ENCODE data around the gene VPREB3. TPM values are rescaled to one million over a fixed set of nuclear protein-coding genes. Genes with fewer than 3 reads are reported as not detected.
A peak's percentile ranks its signal among the peaks of the same experiment; 100 is the strongest.

The VPREB3 gene
- total RNA-seq, 4 donors from 2014 or later: not detected

GRCh38 chr22:23786261-23786710 is 32.1 kb upstream of the VPREB3 start:
- intact Hi-C loops (cut with DNase I; ENCODE audit: low total_unique reads): no loop called here
- H3K27me3 ChIP-seq: no peaks in the 10 kb centered on the region
- H3K36me3 ChIP-seq: no peaks in the 10 kb centered on the region
- peaks cover 13 to 16% of the 10 kb centered on the region in 2 donors for H3K4me1 ChIP-seq
- peak overlapping the region; percentile 82 to 96 for H3K4me3 ChIP-seq
- peak overlapping the region; percentile 100 for H3K27ac ChIP-seq
- H3K9me3 ChIP-seq: no peaks in the 10 kb centered on the region
- no peak for DNase-seq
- no peak for TF ChIP-seq POLR2A (IDR thresholded peaks at IDR 0.05)
- TF ChIP-seq, protein P1, sequence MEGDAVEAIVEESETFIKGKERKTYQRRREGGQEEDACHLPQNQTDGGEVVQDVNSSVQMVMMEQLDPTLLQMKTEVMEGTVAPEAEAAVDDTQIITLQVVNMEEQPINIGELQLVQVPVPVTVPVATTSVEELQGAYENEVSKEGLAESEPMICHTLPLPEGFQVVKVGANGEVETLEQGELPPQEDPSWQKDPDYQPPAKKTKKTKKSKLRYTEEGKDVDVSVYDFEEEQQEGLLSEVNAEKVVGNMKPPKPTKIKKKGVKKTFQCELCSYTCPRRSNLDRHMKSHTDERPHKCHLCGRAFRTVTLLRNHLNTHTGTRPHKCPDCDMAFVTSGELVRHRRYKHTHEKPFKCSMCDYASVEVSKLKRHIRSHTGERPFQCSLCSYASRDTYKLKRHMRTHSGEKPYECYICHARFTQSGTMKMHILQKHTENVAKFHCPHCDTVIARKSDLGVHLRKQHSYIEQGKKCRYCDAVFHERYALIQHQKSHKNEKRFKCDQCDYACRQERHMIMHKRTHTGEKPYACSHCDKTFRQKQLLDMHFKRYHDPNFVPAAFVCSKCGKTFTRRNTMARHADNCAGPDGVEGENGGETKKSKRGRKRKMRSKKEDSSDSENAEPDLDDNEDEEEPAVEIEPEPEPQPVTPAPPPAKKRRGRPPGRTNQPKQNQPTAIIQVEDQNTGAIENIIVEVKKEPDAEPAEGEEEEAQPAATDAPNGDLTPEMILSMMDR (IDR thresholded peaks at IDR 0.05): no peak

DNA sequence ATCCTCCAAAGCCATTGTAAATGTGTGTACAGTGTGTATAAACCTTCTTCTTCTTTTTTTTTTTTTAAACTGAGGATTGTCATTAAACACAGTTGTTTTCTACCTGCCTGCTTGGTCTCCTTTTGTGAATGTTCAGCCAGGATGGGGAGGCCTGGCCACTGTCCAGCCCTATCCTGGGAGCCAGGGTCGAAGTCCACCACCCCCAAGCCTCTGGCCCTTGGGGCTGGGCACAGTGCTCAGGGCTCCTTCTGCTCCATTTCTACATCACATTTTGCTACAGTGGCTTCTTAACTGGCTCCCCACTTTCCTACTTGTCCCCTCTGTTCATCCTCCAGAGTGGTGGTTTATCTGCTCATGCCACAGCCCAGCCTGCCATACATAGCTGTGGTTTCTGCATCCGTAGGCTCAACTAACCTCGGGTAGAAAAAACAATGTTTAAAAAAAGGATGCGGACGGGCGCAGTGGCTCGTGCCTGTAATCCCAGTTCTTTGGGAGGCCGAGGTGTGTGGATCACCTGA is 30.0 kb upstream of the VPREB3 start:
- no peak for DNase-seq
- no peak overlapping the region for H3K27ac ChIP-seq
- intact Hi-C loops (cut with DNase I; ENCODE audit: low total_unique reads): no loop called here

DNA sequence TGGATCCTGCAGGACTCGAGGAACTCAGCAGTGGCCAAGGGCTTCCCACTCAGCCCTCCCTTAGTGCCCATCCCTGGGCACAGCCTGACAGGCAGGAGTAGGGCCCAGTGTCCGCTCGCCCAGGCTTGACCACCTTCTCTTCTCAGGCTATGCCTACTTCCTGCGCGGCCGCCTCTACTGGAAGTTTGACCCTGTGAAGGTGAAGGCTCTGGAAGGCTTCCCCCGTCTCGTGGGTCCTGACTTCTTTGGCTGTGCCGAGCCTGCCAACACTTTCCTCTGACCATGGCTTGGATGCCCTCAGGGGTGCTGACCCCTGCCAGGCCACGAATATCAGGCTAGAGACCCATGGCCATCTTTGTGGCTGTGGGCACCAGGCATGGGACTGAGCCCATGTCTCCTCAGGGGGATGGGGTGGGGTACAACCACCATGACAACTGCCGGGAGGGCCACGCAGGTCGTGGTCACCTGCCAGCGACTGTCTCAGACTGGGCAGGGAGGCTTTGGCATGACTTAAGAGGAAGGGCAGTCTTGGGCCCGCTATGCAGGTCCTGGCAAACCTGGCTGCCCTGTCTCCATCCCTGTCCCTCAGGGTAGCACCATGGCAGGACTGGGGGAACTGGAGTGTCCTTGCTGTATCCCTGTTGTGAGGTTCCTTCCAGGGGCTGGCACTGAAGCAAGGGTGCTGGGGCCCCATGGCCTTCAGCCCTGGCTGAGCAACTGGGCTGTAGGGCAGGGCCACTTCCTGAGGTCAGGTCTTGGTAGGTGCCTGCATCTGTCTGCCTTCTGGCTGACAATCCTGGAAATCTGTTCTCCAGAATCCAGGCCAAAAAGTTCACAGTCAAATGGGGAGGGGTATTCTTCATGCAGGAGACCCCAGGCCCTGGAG is 29.3 kb upstream of the VPREB3 start:
- Histone ChIP-seq H3K27ac (no peak overlapping the region), H3K9me3 (no peaks in the 10 kb centered on the region), H3K4me3 (no peak overlapping the region), H3K4me1 (peaks cover 0 to 11% of the 10 kb centered on the region in 2 donors), H3K36me3 (no peaks in the 10 kb centered on the region), H3K27me3 (no peaks in the 10 kb centered on the region)
- intact Hi-C loops (cut with DNase I; ENCODE audit: low total_unique reads): no loop called here
- no peak for DNase-seq
- TF ChIP-seq, protein P1 (IDR thresholded peaks at IDR 0.05): no peak
- no peak for TF ChIP-seq POLR2A (IDR thresholded peaks at IDR 0.05)

More for the DNA sequence above, 30.0 kb upstream of the VPREB3 start:
- Histone ChIP-seq H3K27me3 (no peaks in the 10 kb centered on the region), H3K4me3 (no peak overlapping the region), H3K4me1 (peaks cover 1 to 13% of the 10 kb centered on the region in 2 donors), H3K36me3 (no peaks in the 10 kb centered on the region), H3K9me3 (no peaks in the 10 kb centered on the region)
- TF ChIP-seq, protein P1 (IDR thresholded peaks at IDR 0.05): no peak
- no peak for TF ChIP-seq POLR2A (IDR thresholded peaks at IDR 0.05)

GRCh38 chr22:23782703-23783102 is 28.5 kb upstream of the VPREB3 start:
- Histone ChIP-seq H3K4me3 (no peak overlapping the region), H3K9me3 (no peaks in the 10 kb centered on the region), H3K27ac (no peak overlapping the region), H3K4me1 (peaks cover 0 to 6% of the 10 kb centered on the region in 2 donors), H3K36me3 (no peaks in the 10 kb centered on the region), H3K27me3 (no peaks in the 10 kb centered on the region)
- DNase-seq: no peak
- intact Hi-C loops (cut with DNase I; ENCODE audit: low total_unique reads): no loop called here
- no peak for TF ChIP-seq POLR2A (IDR thresholded peaks at IDR 0.05)
- TF ChIP-seq, protein P1 (IDR thresholded peaks at IDR 0.05): no peak

GRCh38 chr22:23782252-23782651 is 28.0 kb upstream of the VPREB3 start:
- H3K27ac ChIP-seq: no peak overlapping the region

More at GRCh38 chr22:23782252-23782651, 28.0 kb upstream of the VPREB3 start:
- Histone ChIP-seq H3K4me1 (peaks cover 0 to 6% of the 10 kb centered on the region in 2 donors), H3K27me3 (no peaks in the 10 kb centered on the region), H3K4me3 (no peak overlapping the region), H3K36me3 (no peaks in the 10 kb centered on the region), H3K9me3 (no peaks in the 10 kb centered on the region)
- intact Hi-C loops (cut with DNase I; ENCODE audit: low total_unique reads): no loop called here
- TF ChIP-seq, protein P1 (IDR thresholded peaks at IDR 0.05): no peak
- TF ChIP-seq POLR2A (IDR thresholded peaks at IDR 0.05): no peak
- no peak for DNase-seq
